WTC11 (cell line): ENCODE data around the gene PTPN6. TPM values are rescaled to one million over a fixed set of nuclear protein-coding genes. Genes with fewer than 3 reads are reported as not detected.
A peak's percentile ranks its signal among the peaks of the same experiment; 100 is the strongest.

Source experiments
- ATAC-seq: fragments of 200-7000 bp; cut with Tn5 transposase; 2 replicates; pipeline ENCODE4 v1.10.0; 2021; ENCODE audit warnings: mild to moderate bottlenecking, moderate library complexity
- CTCF ChIA-PET: fragments of 300-600 bp; sonication (Branson Sonifier 250); formaldehyde crosslinking; loops from one replicate; lab custom pipeline; 2021; ENCODE audit warnings: antibody characterized with exemption; lab: Charles Lee
- POLR2A ChIA-PET: fragments of 350-600 bp; sonication (Branson Sonifier 250); formaldehyde crosslinking; loops from one replicate; lab custom pipeline; 2021; ENCODE audit warnings: antibody characterized with exemption; lab: Charles Lee
- DNase-seq: peaks from one replicate; pipeline ENCODE4 v3.0.0; 2021; ENCODE audit warnings: low spot score
- H3K27ac Mint-ChIP-seq: 2 replicates; pipeline ENCODE4 v1.8.0; 2021; ENCODE audit warnings: mixed read lengths
- H3K27me3 Mint-ChIP-seq: 2 replicates; pipeline ENCODE4 v1.8.0; 2021; ENCODE audit warnings: low read depth, mild to moderate bottlenecking, moderate library complexity, mixed read lengths
- H3K36me3 Mint-ChIP-seq: 2 replicates; pipeline ENCODE4 v1.8.0; 2021; ENCODE audit warnings: mixed read lengths
- H3K4me1 Mint-ChIP-seq: 2 replicates; pipeline ENCODE4 v1.8.0; 2022; ENCODE audit warnings: mixed read lengths
- H3K4me3 Mint-ChIP-seq: 2 replicates; pipeline ENCODE4 v1.8.0; 2021; ENCODE audit warnings: mild to moderate bottlenecking, moderate library complexity, mixed read lengths
- H3K9me3 Mint-ChIP-seq: 2 replicates; pipeline ENCODE4 v1.8.0; 2021; ENCODE audit warnings: mixed read lengths
- AFF4 ChIP-seq: sonication (generic); formaldehyde crosslinking; IDR thresholded peaks from 2 replicates; pipeline ENCODE4 v1.8.1; 2023; ENCODE audit warnings: mild to moderate bottlenecking, missing genetic modification reagents, borderline replicate concordance
- AR ChIP-seq: fragments of 250-450 bp; sonication (Bioruptor Pico); IDR thresholded peaks from 2 replicates; pipeline ENCODE4 v1.9.0; 2021; ENCODE audit warnings: mild to moderate bottlenecking
- ATF3 ChIP-seq: sonication (generic); formaldehyde crosslinking; conservative IDR thresholded peaks from 2 replicates; pipeline ENCODE4 v1.8.1; 2022; ENCODE audit warnings: mild to moderate bottlenecking, missing genetic modification reagents
- CDX4 ChIP-seq: fragments of 250-450 bp; sonication (Bioruptor Pico); IDR thresholded peaks from 2 replicates; pipeline ENCODE4 v1.9.0; 2021; ENCODE audit warnings: moderate library complexity, mild to moderate bottlenecking, inconsistent platforms, borderline replicate concordance
- CREB1 ChIP-seq: sonication (generic); formaldehyde crosslinking; IDR thresholded peaks from 2 replicates; pipeline ENCODE4 v1.8.0; 2023; ENCODE audit warnings: mild to moderate bottlenecking, missing genetic modification reagents
- CREM ChIP-seq: sonication (generic); formaldehyde crosslinking; IDR thresholded peaks from 2 replicates; pipeline ENCODE4 v1.8.1; 2022; ENCODE audit warnings: mild to moderate bottlenecking, missing genetic modification reagents, moderate library complexity
- CTCF ChIP-seq: fragments of 200-600 bp; IDR thresholded peaks from 2 replicates; pipeline ENCODE4 v1.8.0; 2022; ENCODE audit warnings: antibody characterized with exemption
- ELF4 ChIP-seq: sonication (generic); formaldehyde crosslinking; IDR thresholded peaks from 2 replicates; pipeline ENCODE4 v1.8.1; 2022; ENCODE audit warnings: low read depth, mild to moderate bottlenecking, moderate library complexity, missing genetic modification reagents
- EMX1 ChIP-seq: fragments of 250-450 bp; sonication (Bioruptor Pico); IDR thresholded peaks from 2 replicates; pipeline ENCODE4 v1.8.0; 2021; ENCODE audit warnings: mild to moderate bottlenecking
- ESRRA ChIP-seq: sonication (generic); formaldehyde crosslinking; IDR thresholded peaks from 2 replicates; pipeline ENCODE4 v1.8.1; 2022; ENCODE audit warnings: mild to moderate bottlenecking, missing genetic modification reagents, borderline replicate concordance
- GABPB1 ChIP-seq: sonication (generic); formaldehyde crosslinking; IDR thresholded peaks from 2 replicates; pipeline ENCODE4 v1.8.1; 2023; ENCODE audit warnings: mild to moderate bottlenecking, missing genetic modification reagents
- GTF2I ChIP-seq: fragments of 250-450 bp; sonication (Bioruptor Pico); conservative IDR thresholded peaks from 2 replicates; pipeline ENCODE4 v1.4.0; 2021; ENCODE audit warnings: mild to moderate bottlenecking
- HMGA2 ChIP-seq: fragments of 250-450 bp; sonication (Bioruptor Pico); IDR thresholded peaks from 2 replicates; pipeline ENCODE4 v1.4.0; 2021; ENCODE audit warnings: mild to moderate bottlenecking, moderate library complexity
- HMGXB4 ChIP-seq: sonication (generic); formaldehyde crosslinking; IDR thresholded peaks from 2 replicates; pipeline ENCODE4 v1.8.1; 2023; ENCODE audit warnings: mild to moderate bottlenecking, moderate library complexity, missing genetic modification reagents
- IRF2 ChIP-seq: sonication (generic); formaldehyde crosslinking; IDR thresholded peaks from 2 replicates; pipeline ENCODE4 v1.8.0; 2022; ENCODE audit warnings: low read depth, missing genetic modification reagents, borderline replicate concordance
- JAZF1 ChIP-seq: fragments of 250-450 bp; sonication (Bioruptor Pico); IDR thresholded peaks from 2 replicates; pipeline ENCODE4 v1.9.0; 2021; ENCODE audit warnings: moderate library complexity, mild to moderate bottlenecking, inconsistent platforms
- MXD4 ChIP-seq: fragments of 250-450 bp; sonication (Bioruptor Pico); IDR thresholded peaks from 2 replicates; pipeline ENCODE4 v1.8.0; 2021; ENCODE audit warnings: mild to moderate bottlenecking, moderate library complexity, borderline replicate concordance
- SMAD3 ChIP-seq: sonication (generic); formaldehyde crosslinking; IDR thresholded peaks from 2 replicates; pipeline ENCODE4 v1.8.0; 2022; ENCODE audit warnings: missing genetic modification reagents, mild to moderate bottlenecking, borderline replicate concordance
- SOX15 ChIP-seq: fragments of 250-450 bp; sonication (Bioruptor Pico); IDR thresholded peaks from 2 replicates; pipeline ENCODE4 v1.9.0; 2021; ENCODE audit warnings: mild to moderate bottlenecking
- SP1 ChIP-seq: sonication (generic); formaldehyde crosslinking; conservative IDR thresholded peaks from 2 replicates; pipeline ENCODE4 v1.8.1; 2022; ENCODE audit warnings: missing genetic modification reagents
- TEAD4 ChIP-seq: sonication (generic); formaldehyde crosslinking; IDR thresholded peaks from 2 replicates; pipeline ENCODE4 v1.8.0; 2022; ENCODE audit warnings: mild to moderate bottlenecking, missing genetic modification reagents
- USF1 ChIP-seq: sonication (generic); formaldehyde crosslinking; IDR thresholded peaks from 2 replicates; pipeline ENCODE4 v1.8.0; 2022; ENCODE audit warnings: mild to moderate bottlenecking, missing genetic modification reagents
- ZNF138 ChIP-seq: sonication (generic); formaldehyde crosslinking; conservative IDR thresholded peaks from 2 replicates; pipeline ENCODE4 v1.8.1; 2022; ENCODE audit warnings: mild to moderate bottlenecking, moderate library complexity, missing genetic modification reagents
- ZNF219 ChIP-seq: sonication (generic); formaldehyde crosslinking; IDR thresholded peaks from 2 replicates; pipeline ENCODE4 v1.8.0; 2023; ENCODE audit warnings: missing genetic modification reagents, mild to moderate bottlenecking, borderline replicate concordance
- ZNF232 ChIP-seq: sonication (generic); formaldehyde crosslinking; IDR thresholded peaks from 2 replicates; pipeline ENCODE4 v1.8.0; 2022; ENCODE audit warnings: mild to moderate bottlenecking, missing genetic modification reagents
- total RNA-seq: library from RNA; stranded (reverse); gene quantifications from 3 replicates; pipeline ENCODE4 v1.2.3, GENCODE V29; 2021

The PTPN6 gene
- total RNA-seq, 1 experiment from 2014 or later: 27.1 TPM

- Mint-ChIP-seq H3K4me1 (peaks cover 10% of the 10 kb centered on the region), H3K27ac (no peak within 1 kb of the TSS; the same call in 1 of the 2 replicates), H3K4me3 (no peak within 1 kb of the TSS), H3K27me3 (peaks cover 6% of the 10 kb centered on the region; the same call in 1 of the 2 replicates), H3K9me3 (no peaks in the 10 kb centered on the region), H3K36me3 (no peaks in the 10 kb centered on the region)
- ATAC-seq (peak; percentile 96), DNase-seq (peak; percentile 100)
- ChIA-PET CTCF (interaction anchor here (1.4 to 8.0 kb wide), 6 partner anchors 13 to 35 kb away, joined by 3 to 53 read pairs (median 11); partner anchors contain the start of gene SPSB2), POLR2A (interaction anchor here (1.0 to 2.1 kb wide), 5 partner anchors 13 to 83 kb away, joined by 4 to 12 read pairs (median 8); partner anchors contain the start of genes C12orf57, GPR162, RNU7-1 and SPSB2)
- no peak for TF ChIP-seq IRF2 (CRISPR knock-in tag)
- TF ChIP-seq GABPB1 (CRISPR knock-in tag): peak; percentile 44; the same call in 1 of the 2 replicates
- peak; percentile 81 for TF ChIP-seq SP1 (CRISPR knock-in tag)
- TF ChIP-seq ELF4: no peak
- TF ChIP-seq ZNF219 (CRISPR knock-in tag): no peak
- no peak for TF ChIP-seq ZNF232 (CRISPR knock-in tag)
- no peak for TF ChIP-seq USF1
- no peak for TF ChIP-seq SOX15 (CRISPR knock-in tag)
- TF ChIP-seq TEAD4 (CRISPR knock-in tag): no peak
- no peak for TF ChIP-seq HMGA2
- TF ChIP-seq AFF4 (CRISPR knock-in tag): no peak
- no peak for TF ChIP-seq ZNF138 (CRISPR knock-in tag)
- no peak for TF ChIP-seq SMAD3 (CRISPR knock-in tag)
- 0 out of 2 replicates have a peak, but pooled peaks have one; percentile 51 for TF ChIP-seq CREM (CRISPR knock-in tag)
- no peak for TF ChIP-seq EMX1 (CRISPR knock-in tag)
- no peak for TF ChIP-seq GTF2I (CRISPR knock-in tag)
- no peak for TF ChIP-seq MXD4 (CRISPR knock-in tag)
- TF ChIP-seq CDX4: no peak
- TF ChIP-seq JAZF1: no peak
- TF ChIP-seq CREB1: no peak
- TF ChIP-seq ATF3: no peak
- TF ChIP-seq CTCF: no peak
- no peak for TF ChIP-seq HMGXB4
- no peak for TF ChIP-seq ESRRA (CRISPR knock-in tag)
- 0 out of 2 replicates have a peak, but pooled peaks have one; percentile 41 for TF ChIP-seq AR (CRISPR knock-in tag)
Measured at GRCh38 chr12:6904280-6905276, 46.6 kb upstream of the PTPN6 start, which contains the start of gene LRRC23. Gene LRRC23 (plus strand): TSS chr12:6904822. CDS start chr12:6905634, 812 bp downstream.
